GM21786 (cell line): ENCODE data around the gene ARMH2.

Experiments
- ATAC-seq: cut with Tn5 transposase; IDR thresholded peaks from one replicate; pipeline ENCODE4 v1.9.1; 2021; ENCODE audit not compliant: unreplicated experiment

Gene ARMH2

DNA sequence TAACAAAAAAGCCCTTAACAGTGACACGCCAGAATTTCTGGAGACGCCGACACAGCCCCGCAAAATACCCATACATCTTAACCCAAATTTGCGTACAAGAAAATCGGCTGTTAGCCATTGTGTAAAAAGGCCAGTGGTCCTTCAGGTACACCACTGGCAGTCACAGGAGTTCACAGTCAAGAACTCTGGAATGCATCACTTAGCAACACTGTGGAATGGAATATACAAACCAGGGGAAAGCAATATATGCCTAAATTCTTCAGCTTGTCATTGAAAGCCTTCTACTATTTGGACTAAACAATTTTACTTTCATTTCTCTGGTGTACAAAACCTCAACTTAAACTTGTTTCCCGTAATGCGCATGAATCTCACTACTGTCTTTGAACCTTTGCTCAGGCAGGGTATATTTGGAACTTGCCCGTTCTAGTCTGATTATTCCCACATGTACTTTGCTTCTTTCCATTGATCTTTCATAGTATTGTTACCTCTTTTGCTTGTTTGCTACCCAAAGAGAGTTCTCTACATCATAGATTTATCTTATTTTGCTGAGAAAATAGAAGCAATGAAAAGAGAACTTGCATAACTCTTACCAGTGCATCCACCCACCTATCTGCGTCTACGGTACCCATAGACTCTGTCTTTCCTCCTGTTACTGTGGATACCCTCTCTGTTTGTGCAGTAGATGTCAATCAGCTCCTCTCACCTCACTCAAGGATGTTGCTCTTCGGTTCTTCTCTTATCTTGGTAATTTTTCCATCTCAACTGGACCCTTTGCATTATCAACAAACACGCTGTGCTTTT, at the start of gene ARMH2:
Gene ARMH2 (minus strand): TSS at position 178 of the 801 bp plus-strand sequence. CDS start 60 bp downstream, at position 118.
- ATAC-seq: no peak

DNA sequence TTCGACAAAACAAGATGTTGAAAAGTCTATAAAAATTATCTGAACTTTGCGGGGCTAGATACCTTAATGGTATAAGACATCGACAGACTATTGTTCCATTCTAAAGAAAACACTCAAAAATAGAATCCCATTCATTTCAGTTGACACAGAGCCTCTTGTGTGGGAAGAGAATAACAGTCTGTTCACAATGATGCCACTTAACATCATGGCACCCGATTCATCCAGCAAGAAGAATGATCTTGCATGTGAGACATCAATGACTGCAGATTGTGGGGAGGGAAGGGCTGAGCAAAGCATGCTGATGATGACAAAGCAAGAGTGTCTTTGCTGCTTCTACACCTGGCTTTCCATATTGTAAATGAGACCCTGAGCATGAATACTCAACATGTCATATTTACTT, 49.7 kb upstream of the ARMH2 start:
- no peak for ATAC-seq

DNA sequence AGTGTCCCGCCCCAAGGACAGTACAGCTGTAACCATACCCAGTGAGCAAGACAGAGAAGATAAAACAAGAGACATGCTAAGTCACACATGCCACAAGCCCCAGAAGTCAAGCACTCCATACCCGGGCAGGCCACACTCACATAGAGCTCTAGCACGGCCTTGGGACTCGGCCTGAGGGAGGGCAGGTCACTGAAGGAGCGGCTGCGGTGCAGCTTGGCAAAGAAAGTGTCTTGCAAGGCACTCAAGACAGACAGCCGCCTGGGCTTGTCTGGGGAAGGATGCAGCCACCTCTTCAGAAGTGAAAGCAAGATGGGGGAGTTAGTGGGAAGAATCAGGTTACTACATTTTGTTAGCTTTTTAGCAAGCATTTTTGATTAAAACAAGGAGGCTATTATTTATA, 48.7 kb upstream of the ARMH2 start:
- no peak for ATAC-seq

DNA sequence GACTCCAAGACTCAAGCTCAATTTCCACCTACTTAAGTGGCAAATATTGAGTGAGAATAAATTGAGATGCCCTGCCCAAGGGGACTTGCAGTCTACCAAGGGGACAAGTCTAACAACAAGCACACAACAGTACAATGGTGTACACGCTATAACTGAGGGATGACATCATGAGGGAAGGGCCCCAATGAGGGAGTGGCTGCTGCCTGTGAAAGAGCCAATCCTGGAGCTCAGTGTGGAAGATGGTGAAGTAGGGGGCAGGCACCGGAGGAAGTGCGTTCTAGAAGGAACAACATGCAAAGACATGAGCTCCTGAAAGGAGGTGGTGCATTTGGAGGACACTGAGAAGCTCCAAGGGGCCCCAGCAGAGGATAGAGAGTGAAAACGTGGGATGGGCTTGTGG, 46.9 kb upstream of the ARMH2 start:
- no peak for ATAC-seq

DNA sequence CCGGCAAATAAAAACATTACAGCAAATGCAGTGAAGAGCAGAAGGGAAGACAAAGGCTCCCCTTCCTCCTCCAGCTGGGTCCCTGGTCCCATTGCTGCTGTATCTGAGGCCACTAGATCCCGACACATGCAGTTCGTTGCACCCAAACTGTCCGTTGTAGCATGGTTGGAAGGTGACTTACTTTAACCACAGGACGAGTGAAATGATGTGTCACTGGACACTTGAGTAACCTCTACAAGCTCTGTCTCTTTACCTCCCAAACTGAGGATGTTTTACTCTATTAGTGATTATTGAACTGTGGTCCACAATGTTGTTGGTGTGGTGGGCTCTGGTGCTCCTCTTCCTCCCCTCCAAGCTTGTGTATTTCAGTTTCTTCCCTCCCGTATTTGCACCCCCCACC, 46.2 kb upstream of the ARMH2 start:
- ATAC-seq: no peak

DNA sequence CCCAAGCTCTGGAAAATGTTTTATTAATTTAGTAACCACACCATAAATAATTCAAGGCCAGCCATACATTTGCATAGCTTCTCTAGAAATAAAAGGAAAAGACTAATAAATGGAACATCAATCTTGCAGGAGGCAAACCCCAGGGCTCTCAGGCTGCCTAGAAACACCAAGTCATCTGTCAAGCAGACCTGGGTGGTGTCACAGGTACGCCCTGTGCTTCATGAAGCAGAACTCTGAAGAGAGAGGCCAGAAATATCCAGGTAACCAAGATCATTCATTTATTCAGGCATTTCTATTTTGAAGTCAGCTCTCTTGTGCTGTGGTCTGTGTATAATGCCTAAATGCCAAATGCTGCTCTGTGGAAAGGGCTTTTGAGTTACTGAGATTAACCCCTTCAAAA, 45.3 kb upstream of the ARMH2 start:
- no peak for ATAC-seq

DNA sequence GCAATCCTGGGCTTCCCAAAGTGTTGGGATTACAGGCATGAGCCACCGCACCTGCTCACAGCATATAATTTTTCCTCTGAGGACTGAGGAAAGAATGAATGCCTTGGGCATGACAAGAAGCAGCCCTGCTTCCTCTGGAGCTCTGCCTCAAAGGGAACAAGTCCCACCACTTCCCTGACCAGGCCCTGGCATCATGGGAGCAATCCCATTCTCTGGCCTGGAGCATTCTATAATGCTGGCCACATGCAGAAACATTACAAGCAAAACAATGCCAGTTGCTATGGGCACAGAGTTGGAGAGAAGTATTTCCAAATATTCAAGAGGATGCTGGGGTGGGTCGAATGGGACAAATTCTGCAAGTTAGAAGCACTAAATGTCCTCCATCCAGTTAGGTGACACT, 41.5 kb upstream of the ARMH2 start:
- no peak for ATAC-seq

DNA sequence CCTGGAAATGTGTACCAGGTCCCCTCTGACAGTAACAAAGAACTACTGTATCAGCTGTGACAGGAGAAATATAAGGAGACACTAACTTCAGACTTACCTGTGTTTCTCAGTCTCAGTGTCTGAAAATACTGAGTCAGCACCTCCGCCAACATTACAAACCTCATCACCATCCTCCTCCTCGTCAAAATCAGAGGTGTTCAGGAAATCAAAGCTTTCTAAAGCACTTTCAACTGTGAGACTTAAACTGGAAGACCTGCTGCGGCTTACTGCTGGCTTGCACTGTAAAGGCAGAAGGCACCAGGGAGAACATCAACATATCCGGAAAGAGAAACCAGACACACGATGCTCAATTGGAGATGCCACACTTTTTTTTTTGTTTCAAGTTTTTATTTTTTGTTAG, 40.3 kb upstream of the ARMH2 start:
- ATAC-seq: no peak

DNA sequence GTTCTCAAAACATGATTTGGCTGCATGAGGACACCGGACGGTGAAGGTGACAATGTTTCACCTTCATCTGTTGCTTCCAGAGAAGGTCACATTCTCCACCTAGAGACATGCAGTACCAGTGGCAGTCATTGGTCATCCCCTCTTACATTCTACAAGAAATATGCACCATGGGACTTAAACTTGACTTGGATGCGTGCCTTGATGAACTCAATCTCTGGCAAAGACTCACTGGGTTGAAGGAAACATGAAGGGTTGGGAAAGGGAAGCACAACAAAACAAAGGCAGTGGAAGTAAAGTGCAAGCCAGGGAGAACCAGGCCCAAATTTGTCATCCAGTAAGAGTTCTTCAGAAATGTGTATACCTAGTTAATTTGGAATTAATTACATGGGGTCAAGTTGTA, 39.4 kb upstream of the ARMH2 start:
- ATAC-seq: no peak

DNA sequence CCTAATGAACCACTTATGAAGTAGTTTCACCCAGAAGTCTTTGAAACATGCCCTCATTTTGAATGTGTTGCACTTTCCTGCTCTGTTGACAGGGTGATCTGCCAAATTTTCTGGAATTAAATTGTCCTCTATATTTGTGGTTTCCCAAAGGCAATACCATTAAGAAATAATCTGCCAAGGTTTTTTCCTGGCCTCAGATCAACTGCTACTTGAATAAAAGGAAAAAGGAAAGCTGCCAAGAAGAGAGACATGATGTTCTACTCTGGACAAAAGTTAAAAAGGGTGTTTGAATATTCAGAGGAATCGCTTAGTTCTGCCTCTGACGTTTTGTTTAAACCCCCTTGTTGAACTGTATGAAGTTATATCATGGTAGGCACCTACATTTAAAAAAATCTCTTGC, 37.4 kb upstream of the ARMH2 start:
- no peak for ATAC-seq

DNA sequence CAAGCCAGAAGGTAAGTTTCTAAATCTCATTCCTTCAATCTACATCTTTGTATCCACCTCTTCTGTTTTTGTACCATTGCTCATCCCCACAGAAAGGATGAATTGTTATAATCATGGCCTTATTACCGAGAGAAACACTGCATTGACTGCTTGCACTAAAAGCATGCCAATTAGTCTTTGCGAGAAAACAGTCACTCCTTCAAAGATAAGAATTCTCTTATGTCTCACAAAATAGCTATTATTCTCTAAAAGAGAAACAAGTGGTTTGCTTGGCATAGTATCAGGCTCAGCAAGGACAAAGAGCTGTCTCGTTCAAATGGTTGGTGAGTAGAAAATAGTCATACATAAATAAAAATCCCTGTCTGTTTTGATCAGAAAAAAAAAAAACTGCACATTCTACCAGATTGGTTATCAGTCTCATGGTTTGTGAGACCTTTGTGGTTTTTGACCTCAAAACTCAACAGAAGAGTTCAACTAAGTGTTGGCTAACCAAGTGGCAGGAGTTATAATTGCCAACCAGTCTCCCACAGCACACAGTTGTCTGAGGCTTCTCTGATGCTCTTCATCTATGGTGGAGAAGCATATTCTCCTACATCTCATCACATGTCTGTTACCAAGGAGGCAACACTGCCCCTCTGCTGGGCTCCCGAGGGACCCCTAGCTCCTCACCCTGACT, 35.1 kb upstream of the ARMH2 start:
- no peak for ATAC-seq

DNA sequence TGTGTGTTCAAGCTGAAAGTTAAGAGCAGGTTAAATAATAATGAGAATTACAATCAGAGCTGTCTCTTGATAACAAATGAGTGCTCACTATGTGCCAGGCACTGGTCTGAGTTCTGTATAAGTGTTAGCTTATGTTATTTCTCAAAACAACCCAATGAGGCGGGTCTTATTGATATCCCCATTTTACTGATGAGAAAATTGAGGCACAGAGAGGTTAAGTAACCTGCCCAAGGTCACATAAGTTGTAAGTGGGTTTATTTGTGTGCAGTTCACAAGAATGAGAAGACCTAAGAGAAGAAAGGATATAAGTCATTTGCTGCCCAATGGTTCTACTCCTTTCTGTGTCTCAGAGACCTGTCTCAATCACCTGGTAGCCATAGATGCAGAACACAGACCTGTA, 34.1 kb upstream of the ARMH2 start:
- ATAC-seq: no peak

DNA sequence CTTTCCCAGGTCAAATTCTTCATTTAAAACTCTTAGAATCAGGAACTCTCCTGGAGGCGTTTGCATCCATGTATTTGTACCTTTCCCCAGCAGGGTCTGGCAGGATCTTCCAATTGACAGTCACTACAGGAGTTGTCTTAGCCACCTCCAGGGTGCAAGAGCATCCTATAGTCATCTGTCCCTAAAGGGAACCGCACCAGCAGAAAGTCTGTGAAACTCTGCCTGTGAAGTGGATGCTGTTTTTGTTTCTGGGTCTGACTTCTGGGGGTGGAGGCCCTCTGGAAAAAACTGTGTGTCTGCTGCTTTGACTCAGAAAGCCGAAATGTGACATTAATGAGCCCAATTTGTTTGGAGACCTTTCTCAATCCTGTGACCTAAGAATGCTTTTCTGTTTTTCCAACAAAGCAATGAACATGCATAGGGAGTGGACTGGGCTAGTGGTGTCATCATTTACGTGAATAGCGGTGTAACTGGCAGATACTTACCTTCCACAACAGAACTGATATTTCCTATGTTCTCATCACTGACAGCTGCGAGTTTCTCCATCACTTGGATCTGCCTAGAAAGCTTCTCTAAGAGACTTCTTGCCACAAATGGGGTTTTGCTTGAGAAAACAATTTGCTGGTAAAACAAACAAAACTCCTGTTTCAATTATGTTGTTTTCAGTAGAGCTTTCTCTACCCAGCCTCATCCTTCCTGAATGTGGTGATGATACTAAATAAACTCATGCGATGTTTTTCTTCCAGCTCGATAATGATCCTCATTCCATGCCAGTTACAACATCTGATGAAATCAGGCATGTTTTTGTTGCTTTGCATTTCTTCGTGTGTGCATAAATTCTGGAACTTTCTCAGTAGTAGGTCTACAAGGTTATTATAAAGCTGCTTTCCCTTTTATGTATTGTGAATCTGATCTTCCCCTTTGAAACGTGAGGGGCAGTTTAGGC, 33.3 kb upstream of the ARMH2 start:
- no peak for ATAC-seq

DNA sequence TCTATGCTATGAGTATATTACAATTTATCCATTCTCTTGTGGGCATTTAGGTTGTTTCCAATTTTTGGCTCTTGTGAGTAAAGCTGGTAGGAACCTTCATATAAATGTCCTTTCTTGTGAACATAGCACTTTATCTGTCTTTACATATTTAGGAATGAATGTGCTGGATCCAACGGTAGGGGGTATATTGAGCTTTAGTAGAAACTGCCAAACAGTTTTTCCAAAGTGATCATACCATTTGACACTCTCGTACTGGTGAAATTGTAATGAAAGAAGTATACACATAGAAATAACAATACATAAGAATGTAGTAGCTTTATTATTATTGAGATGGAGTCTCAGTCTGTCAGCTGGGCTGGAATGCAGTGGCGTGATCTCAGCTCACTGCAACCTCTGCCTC, 30.9 kb upstream of the ARMH2 start:
- ATAC-seq: no peak

DNA sequence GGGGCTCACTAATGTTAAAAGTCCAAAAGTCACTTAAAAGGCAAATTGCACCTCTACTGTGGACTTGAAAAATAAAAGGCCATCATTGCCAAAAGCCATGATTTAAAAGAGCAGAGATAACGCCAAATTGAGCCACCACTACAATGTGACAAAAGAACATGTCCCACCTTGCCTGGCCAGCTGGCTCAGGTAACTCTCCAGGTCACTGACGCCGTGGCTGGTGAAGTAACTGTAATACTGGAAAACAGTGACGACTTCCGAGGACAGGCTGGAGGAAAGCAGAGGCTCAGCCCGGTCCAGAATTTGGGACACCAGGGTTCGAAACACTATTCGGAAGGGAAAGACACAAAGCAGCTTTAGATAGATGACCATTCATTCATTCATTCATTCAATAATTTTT, 29.3 kb upstream of the ARMH2 start:
- ATAC-seq: no peak

DNA sequence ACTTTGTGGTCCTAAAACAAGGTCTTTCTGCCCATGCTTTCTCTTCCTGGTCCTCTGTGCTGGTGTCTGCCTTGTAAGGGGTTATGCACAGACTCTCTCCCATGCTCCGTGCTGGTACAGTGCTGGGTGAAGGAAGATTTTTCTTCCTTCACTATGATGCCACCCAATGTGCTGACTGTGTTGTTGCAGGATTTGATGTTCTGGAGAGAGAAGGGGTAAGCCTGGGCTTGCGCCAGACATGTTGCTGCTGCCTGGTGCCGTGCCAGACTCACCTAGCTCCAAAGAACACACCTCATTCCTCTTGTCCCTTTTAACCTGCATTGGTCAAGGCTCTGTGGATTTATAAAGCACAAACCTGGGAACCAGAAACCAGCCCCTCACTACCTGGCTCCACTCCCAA, 28.4 kb upstream of the ARMH2 start:
- ATAC-seq: no peak

DNA sequence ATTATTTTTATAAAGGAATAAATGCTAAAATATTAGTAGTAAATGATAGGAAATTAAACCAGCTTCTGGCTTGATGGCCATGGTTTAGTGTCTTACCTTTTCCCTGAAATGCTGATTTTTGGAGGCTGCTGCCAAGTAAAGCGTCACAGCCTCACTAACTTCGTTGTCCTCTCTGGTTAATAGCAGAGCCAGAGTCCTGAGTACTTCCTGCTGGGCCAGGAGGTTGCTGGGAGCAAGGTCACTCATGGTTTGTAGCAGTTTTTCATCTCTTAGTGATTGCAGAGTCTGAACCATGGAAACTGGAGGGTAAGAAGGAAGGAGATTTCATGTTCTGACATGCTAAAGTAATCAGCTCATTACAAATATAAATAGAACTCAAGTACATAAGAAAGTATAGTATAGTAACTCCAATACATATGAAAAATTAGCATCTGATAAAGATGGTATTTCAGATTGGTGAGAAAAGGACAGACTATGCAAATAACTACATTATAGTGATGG, 26.5 kb upstream of the ARMH2 start:
- ATAC-seq: no peak

DNA sequence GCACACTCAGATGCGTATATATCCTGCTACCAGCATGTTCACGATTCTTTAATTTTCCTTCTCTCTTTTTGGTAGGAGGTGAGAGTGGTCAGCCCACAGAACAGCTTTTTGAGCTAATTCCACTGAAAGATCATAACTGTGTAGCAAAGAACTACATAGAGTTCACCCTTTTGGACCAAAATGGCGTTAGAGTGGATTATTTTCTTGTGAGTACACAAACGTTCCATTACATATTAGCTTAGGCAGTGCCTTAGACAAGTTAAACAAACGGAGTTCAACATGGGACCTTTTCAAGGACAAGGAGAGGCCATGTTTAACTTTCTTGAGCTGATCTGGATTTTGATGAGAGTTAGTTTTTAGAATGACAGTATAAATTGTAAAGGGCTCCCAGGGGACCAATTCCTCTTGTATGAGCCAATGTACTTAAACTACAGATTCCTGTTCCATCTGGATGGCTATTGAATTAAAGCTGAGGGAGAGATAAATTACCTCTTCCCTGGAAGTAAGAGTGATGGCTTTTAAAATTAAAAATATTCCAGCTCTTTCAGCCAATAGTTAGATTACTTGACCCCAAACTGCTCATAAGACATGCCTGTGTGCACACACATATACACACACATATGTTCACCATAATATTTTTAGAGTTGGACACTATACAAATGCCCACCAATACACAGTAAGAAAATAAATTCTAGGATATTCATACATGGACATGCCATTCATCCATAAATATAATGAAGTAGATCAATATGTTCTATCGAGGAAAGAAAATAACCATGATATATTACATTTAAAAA, 25.6 kb upstream of the ARMH2 start:
- ATAC-seq: no peak

DNA sequence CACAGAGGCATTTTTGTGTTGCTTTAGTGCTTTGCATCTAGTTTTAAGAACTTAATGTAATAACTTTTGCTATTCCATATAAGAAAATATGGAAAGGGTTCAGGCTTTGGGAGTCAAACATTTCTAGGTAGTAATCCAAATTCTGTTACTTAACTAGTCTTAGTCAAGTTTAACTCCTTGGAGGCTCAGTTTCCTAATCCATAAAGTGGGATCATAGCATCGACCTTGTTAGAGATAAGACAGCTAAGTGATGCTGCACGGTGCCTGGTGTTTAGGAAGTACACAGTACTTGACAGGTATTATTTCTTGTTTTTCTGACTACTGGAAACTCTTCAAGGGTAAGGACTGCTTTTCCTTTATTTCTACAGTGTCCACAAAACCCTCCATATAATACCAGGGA, 24.5 kb upstream of the ARMH2 start:
- no peak for ATAC-seq

DNA sequence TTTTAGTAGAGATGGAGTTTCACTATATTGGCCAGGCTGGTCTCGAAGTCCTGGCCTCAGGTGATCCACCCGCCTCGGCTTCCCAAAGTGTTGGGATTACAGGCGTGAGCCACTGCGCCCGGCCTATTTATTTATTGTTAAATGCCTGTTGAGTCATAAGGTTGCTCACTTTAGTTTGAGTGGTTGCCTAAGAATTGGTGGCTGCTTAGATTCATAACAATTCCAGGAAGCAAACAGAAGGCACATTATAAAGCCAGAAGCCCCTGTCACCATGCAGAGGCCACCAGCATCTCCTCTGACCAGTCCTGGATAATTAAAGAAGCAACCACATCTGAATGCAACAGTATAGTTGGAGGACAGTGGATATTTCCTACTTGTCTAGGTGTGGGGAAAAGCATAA, 24.0 kb upstream of the ARMH2 start:
- ATAC-seq: no peak
